DND-41 (cell line): ENCODE results near the gene SYCE3.
"Not testable (repeated sequence)": the region's sequence is repeated elsewhere in the genome, so short reads cannot be mapped to it uniquely, and the experiment has no call there.

ENCODE experiments used
- ATAC-seq: fragments of 200-7000 bp; cut with Tn5 transposase; 3 replicates; pipeline ENCODE4 v1.9.1; 2021; ENCODE audit warnings: low read depth; ENCODE audit not compliant: insufficient read depth
- DNase-seq: peaks from one replicate; pipeline ENCODE4 v3.0.0-alpha.2; 2020
- H2AFZ ChIP-seq: 2 replicates; pipeline ENCODE4 v1.6.0; 2012; ENCODE audit warnings: low read depth, low read length
- H3K27ac ChIP-seq: 2 replicates; pipeline ENCODE4 v1.5.1; 2012; ENCODE audit warnings: low read length, inconsistent platforms
- H3K27me3 ChIP-seq: fragments of 200-600 bp; sonication (generic); 2 replicates; pipeline ENCODE4 v1.6.0; 2012; ENCODE audit warnings: low read length, mild to moderate bottlenecking, inconsistent platforms; ENCODE audit not compliant: insufficient read depth, poor library complexity
- H3K36me3 ChIP-seq: 2 replicates; pipeline ENCODE4 v1.5.1; 2012; ENCODE audit warnings: low read length, inconsistent platforms; ENCODE audit not compliant: insufficient read depth
- H3K4me1 ChIP-seq: 2 replicates; pipeline ENCODE4 v1.5.1; 2012; ENCODE audit warnings: mild to moderate bottlenecking, low read length; ENCODE audit not compliant: insufficient read depth
- H3K4me2 ChIP-seq: 2 replicates; pipeline ENCODE4 v1.6.0; 2012; ENCODE audit warnings: mild to moderate bottlenecking, moderate library complexity, low read length, inconsistent platforms; ENCODE audit not compliant: insufficient read depth
- H3K4me3 ChIP-seq, 2 experiments: fragments of 200-600 bp in 1 of 2; shearing (Covaris generic) in 1 of 2; 2 replicates each; pipeline ENCODE4 v1.5.1; 2012 to 2016; ENCODE audit warnings: inconsistent platforms in 2 of 2, low read length in 2 of 2, mild to moderate bottlenecking in 2 of 2, low read depth in 1 of 2, moderate library complexity in 1 of 2
- H3K79me2 ChIP-seq: 2 replicates; pipeline ENCODE4 v1.6.0; 2012; ENCODE audit warnings: low read length, inconsistent platforms; ENCODE audit not compliant: insufficient read depth
- H3K9ac ChIP-seq: 2 replicates; pipeline ENCODE4 v1.6.0; 2012; ENCODE audit warnings: low read depth, mild to moderate bottlenecking, inconsistent platforms, low read length, moderate library complexity
- H3K9me3 ChIP-seq: 2 replicates; pipeline ENCODE4 v1.5.1; 2012; ENCODE audit warnings: low read length, moderate library complexity, mild to moderate bottlenecking, inconsistent platforms; ENCODE audit not compliant: insufficient read depth, severe bottlenecking
- H4K20me1 ChIP-seq: 2 replicates; pipeline ENCODE4 v1.6.0; 2012; ENCODE audit warnings: low read length; ENCODE audit not compliant: insufficient read depth
- CTCF ChIP-seq: IDR thresholded peaks from 2 replicates; pipeline ENCODE4 v1.5.1; 2012; ENCODE audit warnings: borderline replicate concordance, low read length, moderate library complexity, mild to moderate bottlenecking; ENCODE audit not compliant: poor library complexity, severe bottlenecking; ENCODE audit errors: extremely low read depth
- EZH2 ChIP-seq: IDR thresholded peaks from 3 replicates; pipeline ENCODE4 v1.6.1; 2012; ENCODE audit warnings: borderline replicate concordance, low read depth, mild to moderate bottlenecking, moderate library complexity, low read length, inconsistent platforms; ENCODE audit not compliant: severe bottlenecking

SYCE3 gene

GRCh38 chr22:50544078-50544745, 18.5 kb downstream of the SYCE3 start:
- Histone ChIP-seq H3K79me2 (no peaks in the 10 kb centered on the region), H3K36me3 (no peaks in the 10 kb centered on the region), H4K20me1 (peaks cover 7% of the 10 kb centered on the region), H3K9ac (no peak overlapping the region), H2AFZ (no peak overlapping the region), H3K9me3 (no peaks in the 10 kb centered on the region), H3K4me3 (no peak overlapping the region), H3K4me2 (peak overlapping the region; percentile 47), H3K27ac (no peak overlapping the region), H3K4me1 (peaks cover 21% of the 10 kb centered on the region), H3K27me3 (peaks cover 13% of the 10 kb centered on the region)
- peak; percentile 73 for DNase-seq
- peak; percentile 9 for TF ChIP-seq EZH2
- peak; percentile 61 for TF ChIP-seq CTCF
- peak; percentile 86 for ATAC-seq

- H3K4me3 ChIP-seq: no peak overlapping the region
- TF ChIP-seq EZH2 (no peak), CTCF (no peak)
- no peaks in the 10 kb centered on the region for H3K79me2 ChIP-seq
- ATAC-seq (no peak), DNase-seq (no peak)
- H2AFZ ChIP-seq: no peak overlapping the region
- H3K27ac ChIP-seq: no peak overlapping the region
- peaks cover 13% of the 10 kb centered on the region for H3K27me3 ChIP-seq
- no peaks in the 10 kb centered on the region for H3K9me3 ChIP-seq
- no peaks in the 10 kb centered on the region for H3K36me3 ChIP-seq
- peaks cover 21% of the 10 kb centered on the region for H3K4me1 ChIP-seq
- H4K20me1 ChIP-seq: peaks cover 7% of the 10 kb centered on the region
- H3K9ac ChIP-seq: no peak overlapping the region
- no peak overlapping the region for H3K4me2 ChIP-seq
Measured at GRCh38 chr22:50542416-50542927, 20.2 kb downstream of the SYCE3 start.

- not testable (repeated sequence) for H3K9me3 ChIP-seq, H4K20me1 ChIP-seq, H3K36me3 ChIP-seq, ATAC-seq, H3K4me2 ChIP-seq, H3K9ac ChIP-seq, H3K27ac ChIP-seq, DNase-seq, H2AFZ ChIP-seq, H3K4me3 ChIP-seq, H3K79me2 ChIP-seq
- Histone ChIP-seq H3K4me1 (peaks cover 21% of the 10 kb centered on the region), H3K27me3 (peaks cover 13% of the 10 kb centered on the region)
Measured at GRCh38 chr22:50541667-50542026, 21.1 kb downstream of the SYCE3 start.

GRCh38 chr22:50540381-50540780, 22.3 kb downstream of the SYCE3 start:
- no peak for DNase-seq
- Histone ChIP-seq H4K20me1 (peaks cover 7% of the 10 kb centered on the region), H3K4me1 (peaks cover 13% of the 10 kb centered on the region), H3K27me3 (peaks cover 13% of the 10 kb centered on the region), H3K9ac (no peak overlapping the region), H3K27ac (no peak overlapping the region), H3K9me3 (no peaks in the 10 kb centered on the region), H3K4me2 (no peak overlapping the region), H3K36me3 (no peaks in the 10 kb centered on the region), H3K4me3 (no peak overlapping the region), H2AFZ (no peak overlapping the region), H3K79me2 (no peaks in the 10 kb centered on the region)
- no peak for ATAC-seq
- TF ChIP-seq EZH2 (no peak), CTCF (no peak)
